ENCODE results near the gene CDC42EP4. TPM values are rescaled to one million over a fixed set of nuclear protein-coding genes. Genes with fewer than 3 reads are reported as not detected.

Gene CDC42EP4
- total RNA-seq, 1 donor from 2014 or later: 73.7 TPM

DNA sequence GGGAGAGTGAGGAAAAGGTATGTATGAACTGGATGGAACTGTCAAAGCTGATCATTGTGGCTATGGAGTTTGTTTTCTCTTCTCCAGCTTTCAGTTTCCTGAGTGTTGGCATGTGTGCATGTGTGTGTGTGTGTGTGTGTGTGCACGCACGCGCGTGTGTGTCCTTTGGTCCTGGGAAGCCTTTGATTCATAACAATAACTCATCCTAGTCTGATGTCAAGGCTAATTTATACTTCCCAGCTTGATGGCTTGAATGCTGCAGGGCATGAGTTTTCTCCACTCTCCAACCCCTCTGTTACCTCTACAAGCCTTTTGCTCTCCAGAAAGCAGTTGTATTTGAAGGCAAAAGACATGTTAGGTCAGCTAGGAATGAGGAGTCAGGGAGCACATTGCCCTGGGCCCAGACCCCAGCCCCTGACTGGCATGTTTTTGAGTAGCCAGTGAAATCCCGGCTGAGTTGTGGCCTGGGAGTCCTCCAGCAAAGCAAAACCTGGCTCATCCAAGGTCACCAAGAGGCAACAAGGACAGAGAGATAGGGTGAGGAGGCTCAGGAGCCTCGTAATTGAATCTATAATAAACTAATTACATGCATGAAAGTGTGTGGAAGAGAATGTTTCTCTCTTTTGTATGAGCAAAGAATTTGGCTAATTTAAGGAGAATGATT, 8.9 kb upstream of the CDC42EP4 start:
- DNase-seq (ENCODE audit: extremely low spot score in 2 of 2): no peak
- no peak for TF ChIP-seq CTCF (IDR thresholded peaks at IDR 0.05)
- no peak for TF ChIP-seq POLR2A (IDR thresholded peaks at IDR 0.05)
- TF ChIP-seq POLR2AphosphoS5 (IDR thresholded peaks at IDR 0.05; ENCODE audit: insufficient read depth in 1 of 2, low read depth in 1 of 2): no peak
- H3K4me1 ChIP-seq: peaks cover 39% of the 10 kb centered on the region
- H3K4me3 ChIP-seq: no peak overlapping the region
- intact Hi-C loops (cut with DNase I): no loop called here
- H3K9me3 ChIP-seq: no peaks in the 10 kb centered on the region
- no peaks in the 10 kb centered on the region for H3K27me3 ChIP-seq
- H3K27ac ChIP-seq: no peak overlapping the region
- H3K36me3 ChIP-seq: no peaks in the 10 kb centered on the region

- TF ChIP-seq POLR2AphosphoS5 (IDR thresholded peaks at IDR 0.05; ENCODE audit: insufficient read depth in 1 of 2, low read depth in 1 of 2) (no peak), CTCF (IDR thresholded peaks at IDR 0.05) (no peak), POLR2A (IDR thresholded peaks at IDR 0.05) (no peak)
- Histone ChIP-seq H3K4me3 (no peak overlapping the region), H3K36me3 (no peaks in the 10 kb centered on the region), H3K9me3 (no peaks in the 10 kb centered on the region), H3K27ac (no peak overlapping the region), H3K4me1 (peaks cover 29% of the 10 kb centered on the region), H3K27me3 (no peaks in the 10 kb centered on the region)
- no peak for DNase-seq (ENCODE audit: extremely low spot score in 2 of 2)
- intact Hi-C loops (cut with DNase I): no loop called here
Measured at GRCh38 chr17:73319766-73320165, 8.0 kb upstream of the CDC42EP4 start.

GRCh38 chr17:73318836-73319235, 7.0 kb upstream of the CDC42EP4 start:
- Histone ChIP-seq H3K36me3 (no peaks in the 10 kb centered on the region), H3K9me3 (no peaks in the 10 kb centered on the region), H3K4me3 (no peak overlapping the region), H3K27me3 (no peaks in the 10 kb centered on the region), H3K27ac (no peak overlapping the region), H3K4me1 (peaks cover 20% of the 10 kb centered on the region)
- TF ChIP-seq POLR2AphosphoS5 (IDR thresholded peaks at IDR 0.05; ENCODE audit: insufficient read depth in 1 of 2, low read depth in 1 of 2) (no peak), CTCF (IDR thresholded peaks at IDR 0.05) (no peak), POLR2A (IDR thresholded peaks at IDR 0.05) (no peak)
- DNase-seq (ENCODE audit: extremely low spot score in 2 of 2): no peak
- intact Hi-C loops (cut with DNase I): no loop called here

DNA sequence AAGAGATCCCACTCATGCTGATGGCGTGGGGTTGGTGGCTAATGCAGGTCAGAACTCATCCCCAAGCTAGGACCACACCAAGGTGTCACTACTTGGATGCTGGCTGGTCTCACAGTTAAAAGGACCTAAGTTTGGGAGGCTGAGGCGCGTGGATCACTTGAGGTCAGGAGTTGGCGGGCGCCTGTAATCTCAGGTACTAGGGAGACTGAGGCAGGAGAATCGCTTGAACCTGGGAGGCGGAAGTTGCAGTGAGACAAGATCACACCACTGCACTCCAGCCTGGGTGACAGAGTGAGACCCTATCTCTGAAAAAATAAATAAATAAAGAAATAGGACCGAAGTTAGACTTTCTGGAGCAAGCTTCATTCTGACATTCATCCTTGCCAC, 6.6 kb upstream of the CDC42EP4 start:
- no peak for DNase-seq (ENCODE audit: extremely low spot score in 2 of 2)
- H3K27ac ChIP-seq: no peak overlapping the region
- no peaks in the 10 kb centered on the region for H3K27me3 ChIP-seq
- H3K9me3 ChIP-seq: no peaks in the 10 kb centered on the region
- peaks cover 16% of the 10 kb centered on the region for H3K4me1 ChIP-seq
- intact Hi-C loops (cut with DNase I): no loop called here
- TF ChIP-seq POLR2A (IDR thresholded peaks at IDR 0.05): no peak
- TF ChIP-seq POLR2AphosphoS5 (IDR thresholded peaks at IDR 0.05; ENCODE audit: insufficient read depth in 1 of 2, low read depth in 1 of 2): no peak
- TF ChIP-seq CTCF (IDR thresholded peaks at IDR 0.05): no peak
- H3K36me3 ChIP-seq: no peaks in the 10 kb centered on the region
- no peak overlapping the region for H3K4me3 ChIP-seq

DNA sequence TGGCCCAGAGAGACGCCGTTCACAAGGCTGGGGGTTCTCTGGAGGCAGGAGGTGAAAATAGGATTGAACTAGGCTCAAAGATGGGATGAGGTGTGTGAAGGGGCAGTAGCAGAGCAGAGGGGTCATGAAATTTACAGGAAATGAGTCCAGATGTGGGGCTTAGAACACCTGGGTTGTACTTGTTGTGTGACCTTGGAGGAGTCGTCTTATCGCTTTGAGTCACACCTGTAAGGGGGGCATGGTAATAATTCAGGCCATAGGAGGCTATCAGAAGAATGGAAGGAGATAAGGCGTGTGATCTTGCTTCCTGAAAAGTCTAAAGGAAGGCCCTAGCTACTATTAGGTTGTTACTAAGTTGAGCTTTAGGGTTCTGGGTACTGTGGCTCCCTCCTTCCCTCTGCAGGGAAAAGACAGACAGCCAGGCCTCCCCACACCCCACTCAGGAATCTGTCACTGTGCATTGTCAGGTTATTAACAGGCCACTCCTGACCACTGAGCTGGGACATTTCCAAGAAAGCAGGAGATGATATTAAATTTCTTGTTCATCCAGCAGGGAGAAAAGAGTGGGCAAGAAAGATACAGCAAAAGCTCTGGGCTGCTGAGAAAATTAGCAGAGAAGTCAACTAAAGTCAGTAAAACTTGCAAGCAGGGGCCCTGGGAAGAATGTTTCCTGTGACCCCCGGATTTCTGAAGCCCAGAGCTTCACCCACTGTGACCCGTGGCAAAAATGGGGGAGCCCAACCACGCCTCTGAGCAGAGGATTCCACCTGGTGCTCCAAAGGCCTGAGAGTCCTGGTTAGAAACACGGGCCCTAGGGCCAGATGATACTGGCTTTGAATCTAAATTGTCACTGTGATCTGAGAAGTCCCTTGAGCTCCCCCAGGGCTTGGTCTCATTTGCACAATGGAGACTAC, 6.0 kb upstream of the CDC42EP4 start:
- Histone ChIP-seq H3K27ac (no peak overlapping the region), H3K4me1 (peaks cover 13% of the 10 kb centered on the region), H3K9me3 (no peaks in the 10 kb centered on the region), H3K4me3 (no peak overlapping the region), H3K36me3 (no peaks in the 10 kb centered on the region), H3K27me3 (no peaks in the 10 kb centered on the region)
- no peak for DNase-seq (ENCODE audit: extremely low spot score in 2 of 2)
- TF ChIP-seq POLR2A (IDR thresholded peaks at IDR 0.05) (no peak), CTCF (IDR thresholded peaks at IDR 0.05) (no peak)
- intact Hi-C loops (cut with DNase I): no loop called here

Measured in vagina (tissue), 2 donors.